Kidney epithelial cell (primary cell): ENCODE measurements around the gene FBLN7. TPM values are rescaled to one million over a fixed set of nuclear protein-coding genes. Genes with fewer than 3 reads are reported as not detected.

ENCODE experiments used
- DNase-seq: peaks from one replicate; pipeline ENCODE4 v3.0.0-alpha.2; 2010; ENCODE audit warnings: low read depth
- H3K27me3 ChIP-seq: 2 replicates; pipeline ENCODE4 v1.6.0; 2011; ENCODE audit warnings: low read length; ENCODE audit not compliant: control insufficient read depth, insufficient read depth
- H3K36me3 ChIP-seq: 2 replicates; pipeline ENCODE4 v1.5.1; 2011; ENCODE audit warnings: low read length; ENCODE audit not compliant: control insufficient read depth, insufficient read depth
- H3K4me3 ChIP-seq: 2 replicates; pipeline ENCODE4 v1.5.1; 2011; ENCODE audit warnings: low read depth, mild to moderate bottlenecking, control low read depth, low read length
- CTCF ChIP-seq: IDR thresholded peaks from 2 replicates; pipeline ENCODE4 v1.5.1; 2011; ENCODE audit warnings: mild to moderate bottlenecking, moderate library complexity, low read length, control low read depth, inconsistent platforms; ENCODE audit not compliant: insufficient read depth, poor library complexity, severe bottlenecking
- total RNA-seq: library from RNA; depleted of rRNA; stranded (reverse); fragments of >200 nt; gene quantifications from 2 replicates; pipeline ENCODE4 v1.2.3, GENCODE V29; 2015

FBLN7 gene
- total RNA-seq, 1 donor from 2014 or later: 1.0 TPM

- no peak for TF ChIP-seq CTCF
- no peak for DNase-seq
- Histone ChIP-seq H3K27me3 (no peaks in the 10 kb centered on the region), H3K4me3 (no peak overlapping the region), H3K36me3 (no peaks in the 10 kb centered on the region)
Observed at GRCh38 chr2:112163541-112163981, 25.4 kb downstream of the FBLN7 start.

DNA sequence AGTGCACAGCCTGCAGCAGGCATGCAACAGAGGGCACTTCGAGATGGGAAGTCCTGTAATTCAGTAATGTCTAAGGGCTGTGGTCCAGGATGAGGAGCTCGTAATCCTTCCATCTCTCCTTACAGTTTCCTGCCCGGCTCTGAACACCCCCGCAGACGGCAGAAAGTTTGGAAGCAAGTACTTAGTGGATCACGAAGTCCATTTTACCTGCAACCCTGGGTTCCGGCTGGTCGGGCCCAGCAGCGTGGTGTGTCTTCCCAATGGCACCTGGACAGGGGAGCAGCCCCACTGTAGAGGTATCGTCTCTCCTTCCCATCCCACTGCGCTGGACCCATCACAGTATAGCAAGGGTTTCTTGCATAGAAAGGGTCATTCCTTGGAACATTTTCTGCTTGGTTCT lies 26.7 kb downstream of the FBLN7 start:
- no peaks in the 10 kb centered on the region for H3K36me3 ChIP-seq
- DNase-seq: no peak
- TF ChIP-seq CTCF: no peak
- H3K4me3 ChIP-seq: no peak overlapping the region
- H3K27me3 ChIP-seq: no peaks in the 10 kb centered on the region

DNA sequence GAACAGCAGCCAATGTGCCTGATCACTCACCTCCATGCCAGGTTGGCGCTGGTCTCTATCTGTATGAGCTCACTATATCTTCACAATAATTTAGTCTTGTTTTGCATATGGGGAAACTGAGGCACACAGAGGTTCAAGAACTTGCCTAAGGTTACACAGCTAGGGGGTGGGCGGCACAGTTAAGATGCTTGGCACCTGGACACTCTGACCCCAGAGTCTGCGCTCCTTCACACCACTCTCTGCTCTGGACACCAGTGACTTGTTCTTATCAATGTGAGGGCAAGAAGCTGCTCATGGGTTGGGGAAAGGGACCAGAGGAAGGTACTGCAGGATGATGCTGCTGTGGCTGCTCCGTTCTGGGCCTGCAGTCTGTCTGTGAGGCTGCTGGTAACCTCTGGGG lies 27.1 kb downstream of the FBLN7 start:
- no peaks in the 10 kb centered on the region for H3K27me3 ChIP-seq

GRCh38 chr2:112166806-112167499 lies 28.8 kb downstream of the FBLN7 start:
- DNase-seq: no peak
- no peaks in the 10 kb centered on the region for H3K36me3 ChIP-seq
- no peak for TF ChIP-seq CTCF
- no peak overlapping the region for H3K4me3 ChIP-seq
- no peaks in the 10 kb centered on the region for H3K27me3 ChIP-seq

More for the DNA sequence above, 27.1 kb downstream of the FBLN7 start:
- no peak overlapping the region for H3K4me3 ChIP-seq
- no peak for DNase-seq
- TF ChIP-seq CTCF: no peak
- no peaks in the 10 kb centered on the region for H3K36me3 ChIP-seq

GRCh38 chr2:112168422-112169124 lies 30.4 kb downstream of the FBLN7 start:
- Histone ChIP-seq H3K36me3 (no peaks in the 10 kb centered on the region), H3K27me3 (no peaks in the 10 kb centered on the region), H3K4me3 (no peak overlapping the region)
- no peak for DNase-seq
- no peak for TF ChIP-seq CTCF

- no peak for DNase-seq
- TF ChIP-seq CTCF: no peak
- Histone ChIP-seq H3K27me3 (no peaks in the 10 kb centered on the region), H3K36me3 (no peaks in the 10 kb centered on the region), H3K4me3 (no peak overlapping the region)
Observed at GRCh38 chr2:112170495-112170894, 32.3 kb downstream of the FBLN7 start.
